HEK293 (cell line): Measurements from ENCODE around the gene OAF.

ENCODE experiments used
- CTCF ChIA-PET: fragments of 350-600 bp; formaldehyde crosslinking; extraction: SDS; loops from one replicate; lab custom pipeline; 2021; ENCODE audit warnings: antibody characterized with exemption; lab: Yijun Ruan, JAX
- POLR2A ChIA-PET: fragments of 300-600 bp; formaldehyde crosslinking; extraction: SDS; loops from one replicate; lab custom pipeline; 2020; ENCODE audit warnings: antibody characterized with exemption, inconsistent platforms; lab: Yijun Ruan, JAX
- H3K27ac ChIP-seq: fragments of 200-500 bp; sonication (Bioruptor generic); 2 replicates; pipeline ENCODE4 v1.5.1; 2014; ENCODE audit warnings: low read depth, low read length, control low read depth, inconsistent platforms; ENCODE audit errors: extremely low read depth
- H3K36me3 ChIP-seq, 2 experiments: fragments of 200-500 bp in 1 of 2; sonication (Bioruptor generic) in 1 of 2; 1 replicate in 1 of 2; 2 replicates in 1 of 2; pipeline ENCODE4 v1.5.1; 2014 to 2017; ENCODE audit warnings: inconsistent platforms in 2 of 2, low read length in 2 of 2; ENCODE audit not compliant: control insufficient read depth in 2 of 2, insufficient read depth in 1 of 2
- H3K4me1 ChIP-seq: fragments of 200-500 bp; sonication (Bioruptor generic); 2 replicates; pipeline ENCODE4 v1.5.1; 2014; ENCODE audit warnings: mild to moderate bottlenecking, low read length, inconsistent platforms; ENCODE audit not compliant: control insufficient read depth, insufficient read depth
- H3K4me3 ChIP-seq: 2 replicates; pipeline ENCODE4 v1.5.1; 2011; ENCODE audit warnings: low read depth, mild to moderate bottlenecking, control low read depth, low read length, moderate library complexity
- H3K9me3 ChIP-seq: fragments of 200-500 bp; sonication (Bioruptor generic); 2 replicates; pipeline ENCODE4 v1.5.1; 2014; ENCODE audit warnings: low read depth, low read length, inconsistent platforms; ENCODE audit not compliant: control insufficient read depth, insufficient read depth
- CTCF ChIP-seq: fragments of 450-650 bp; formaldehyde crosslinking; IDR thresholded peaks from 2 replicates; pipeline ENCODE4 v1.5.1; 2016; ENCODE audit warnings: missing biosample characterization, missing genetic modification characterization
- EGR2 ChIP-seq: fragments of 450-650 bp; formaldehyde crosslinking; IDR thresholded peaks from 2 replicates; pipeline ENCODE4 v1.5.1; 2016; ENCODE audit warnings: low read depth, missing biosample characterization, missing genetic modification characterization
- GLIS1 ChIP-seq: fragments of 450-650 bp; formaldehyde crosslinking; IDR thresholded peaks from 2 replicates; pipeline ENCODE4 v1.5.1; 2016; ENCODE audit warnings: missing biosample characterization, missing genetic modification characterization
- GLIS2 ChIP-seq: fragments of 450-650 bp; formaldehyde crosslinking; IDR thresholded peaks from 2 replicates; pipeline ENCODE4 v1.5.1; 2016; ENCODE audit warnings: missing biosample characterization, missing genetic modification characterization
- MEIS1 ChIP-seq: sonication (generic); formaldehyde crosslinking; IDR thresholded peaks from 2 replicates; pipeline ENCODE4 v1.8.1; 2022; ENCODE audit warnings: missing genetic modification reagents, mild to moderate bottlenecking, borderline replicate concordance
- MZF1 ChIP-seq: fragments of 450-650 bp; formaldehyde crosslinking; IDR thresholded peaks from 2 replicates; pipeline ENCODE4 v1.5.1; 2017; ENCODE audit warnings: missing biosample characterization, missing genetic modification characterization, borderline replicate concordance
- OVOL3 ChIP-seq: fragments of 450-650 bp; formaldehyde crosslinking; IDR thresholded peaks from 2 replicates; pipeline ENCODE4 v1.5.1; 2016; ENCODE audit warnings: missing biosample characterization, missing genetic modification characterization
- PRDM4 ChIP-seq: fragments of 450-650 bp; formaldehyde crosslinking; IDR thresholded peaks from 2 replicates; pipeline ENCODE4 v1.5.1; 2017; ENCODE audit warnings: missing biosample characterization, missing genetic modification characterization
- WT1 ChIP-seq: fragments of 450-650 bp; formaldehyde crosslinking; IDR thresholded peaks from 2 replicates; pipeline ENCODE4 v1.5.1; 2016; ENCODE audit warnings: missing biosample characterization, missing genetic modification characterization
- ZBTB7A ChIP-seq: fragments of 450-650 bp; formaldehyde crosslinking; IDR thresholded peaks from 2 replicates; pipeline ENCODE4 v1.5.1; 2016; ENCODE audit warnings: low read depth, missing biosample characterization, missing genetic modification characterization
- ZFP3 ChIP-seq: fragments of 450-650 bp; formaldehyde crosslinking; IDR thresholded peaks from 2 replicates; pipeline ENCODE4 v1.5.1; 2016; ENCODE audit warnings: low read depth, missing biosample characterization, missing genetic modification characterization
- ZNF239 ChIP-seq: fragments of 450-650 bp; formaldehyde crosslinking; IDR thresholded peaks from 2 replicates; pipeline ENCODE4 v1.5.1; 2016; ENCODE audit warnings: missing biosample characterization, missing genetic modification characterization
- ZNF292 ChIP-seq: fragments of 450-650 bp; formaldehyde crosslinking; IDR thresholded peaks from 2 replicates; pipeline ENCODE4 v1.5.1; 2016; ENCODE audit warnings: low read depth, missing biosample characterization, missing genetic modification characterization, borderline replicate concordance
- ZNF350 ChIP-seq: fragments of 450-650 bp; formaldehyde crosslinking; IDR thresholded peaks from 2 replicates; pipeline ENCODE4 v1.5.0; 2017; ENCODE audit warnings: missing biosample characterization, mild to moderate bottlenecking, missing genetic modification characterization
- ZNF354C ChIP-seq: fragments of 450-650 bp; formaldehyde crosslinking; IDR thresholded peaks from 2 replicates; pipeline ENCODE4 v1.5.1; 2016; ENCODE audit warnings: missing biosample characterization, missing genetic modification characterization, low read depth, borderline replicate concordance
- ZNF521 ChIP-seq: fragments of 450-650 bp; formaldehyde crosslinking; IDR thresholded peaks from 2 replicates; pipeline ENCODE4 v1.5.1; 2017; ENCODE audit warnings: missing biosample characterization, mild to moderate bottlenecking, missing genetic modification characterization
- ZNF585B ChIP-seq: fragments of 450-650 bp; formaldehyde crosslinking; IDR thresholded peaks from 2 replicates; pipeline ENCODE4 v1.5.1; 2016; ENCODE audit warnings: missing biosample characterization, missing genetic modification characterization
- ZNF626 ChIP-seq: fragments of 450-650 bp; sonication (Bioruptor Pico); formaldehyde crosslinking; IDR thresholded peaks from 2 replicates; pipeline ENCODE4 v1.5.1; 2018; ENCODE audit warnings: missing biosample characterization, missing genetic modification characterization, inconsistent platforms
- TF ChIP-seq, protein P1 (sequence below): fragments of 450-650 bp; formaldehyde crosslinking; IDR thresholded peaks from 2 replicates; pipeline ENCODE4 v1.5.1; 2016; ENCODE audit warnings: missing biosample characterization, missing genetic modification characterization, low read depth
- TF ChIP-seq, protein P2 (sequence below): fragments of 450-650 bp; formaldehyde crosslinking; IDR thresholded peaks from 2 replicates; pipeline ENCODE4 v1.5.1; 2016; ENCODE audit warnings: missing biosample characterization, missing genetic modification characterization
- TF ChIP-seq, protein P3 (sequence below): fragments of 450-650 bp; formaldehyde crosslinking; IDR thresholded peaks from 2 replicates; pipeline ENCODE4 v1.5.1; 2016; ENCODE audit warnings: missing biosample characterization, missing genetic modification characterization

OAF gene

GRCh38 chr11:120268686-120269085 is 57.9 kb downstream of the OAF start:
- ChIA-PET CTCF (interaction anchor here (1.7 to 2.3 kb wide), 3 partner anchors 10 to 34 kb away, joined by 5 to 17 read pairs (median 10); no protein-coding TSS in a partner anchor), POLR2A (no interaction called here)
- no peak overlapping the region for H3K4me3 ChIP-seq
- no peaks in the 10 kb centered on the region for H3K36me3 ChIP-seq
- H3K9me3 ChIP-seq, result no peaks in the 10 kb centered on the region
- no peaks in the 10 kb centered on the region for H3K4me1 ChIP-seq
- no peak overlapping the region for H3K27ac ChIP-seq
- TF ChIP-seq, protein P1, sequence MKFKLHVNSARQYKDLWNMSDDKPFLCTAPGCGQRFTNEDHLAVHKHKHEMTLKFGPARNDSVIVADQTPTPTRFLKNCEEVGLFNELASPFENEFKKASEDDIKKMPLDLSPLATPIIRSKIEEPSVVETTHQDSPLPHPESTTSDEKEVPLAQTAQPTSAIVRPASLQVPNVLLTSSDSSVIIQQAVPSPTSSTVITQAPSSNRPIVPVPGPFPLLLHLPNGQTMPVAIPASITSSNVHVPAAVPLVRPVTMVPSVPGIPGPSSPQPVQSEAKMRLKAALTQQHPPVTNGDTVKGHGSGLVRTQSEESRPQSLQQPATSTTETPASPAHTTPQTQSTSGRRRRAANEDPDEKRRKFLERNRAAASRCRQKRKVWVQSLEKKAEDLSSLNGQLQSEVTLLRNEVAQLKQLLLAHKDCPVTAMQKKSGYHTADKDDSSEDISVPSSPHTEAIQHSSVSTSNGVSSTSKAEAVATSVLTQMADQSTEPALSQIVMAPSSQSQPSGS (tag by site-specific recombination), result no peak
- TF ChIP-seq GLIS2 (tag by site-specific recombination), result no peak
- no peak for TF ChIP-seq ZNF521 (tag by site-specific recombination)
- TF ChIP-seq ZNF292 (tag by site-specific recombination), result no peak
- TF ChIP-seq MEIS1 (CRISPR knock-in tag), result no peak
- no peak for TF ChIP-seq CTCF (tag by site-specific recombination)

DNA sequence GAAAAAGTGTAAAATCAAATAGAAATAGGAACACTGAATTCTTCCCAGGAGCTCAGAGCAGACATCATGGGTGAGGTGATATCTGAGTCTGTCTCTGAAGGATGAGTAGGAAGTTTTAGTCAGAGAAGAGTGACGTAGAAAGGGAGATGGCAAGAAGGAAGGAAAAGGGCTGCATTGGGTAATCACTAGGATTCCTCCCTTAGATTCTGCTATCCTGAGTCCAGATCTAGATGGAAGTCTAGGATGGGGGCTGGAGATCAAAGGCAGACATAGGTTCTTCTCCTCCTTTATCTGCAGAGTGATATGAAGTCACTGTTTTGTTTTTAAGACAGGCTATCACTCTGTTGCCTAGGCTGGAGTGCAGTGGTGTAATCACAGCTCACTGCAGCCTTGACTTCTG is 59.6 kb downstream of the OAF start:
- ChIA-PET POLR2A (no interaction called here), CTCF (interaction anchor here (1.0 kb wide), 1 partner anchor 31 kb away, joined by 4 read pairs; the partner anchor contains the start of gene POU2F3)
- H3K4me3 ChIP-seq, result no peak overlapping the region
- no peaks in the 10 kb centered on the region for H3K9me3 ChIP-seq
- H3K4me1 ChIP-seq, result no peaks in the 10 kb centered on the region
- no peaks in the 10 kb centered on the region for H3K36me3 ChIP-seq
- TF ChIP-seq MZF1 (no peak), ZNF350 (tag by site-specific recombination) (no peak), ZBTB7A (no peak), GLIS1 (no peak)
- H3K27ac ChIP-seq, result no peak overlapping the region

GRCh38 chr11:120271672-120272071 is 60.8 kb downstream of the OAF start:
- CTCF ChIA-PET, result no interaction called here
- TF ChIP-seq OVOL3 (tag by site-specific recombination) (no peak), ZNF239 (tag by site-specific recombination) (no peak), ZNF585B (no peak)
- no peaks in the 10 kb centered on the region for H3K9me3 ChIP-seq
- no peaks in the 10 kb centered on the region for H3K36me3 ChIP-seq
- POLR2A ChIA-PET, result no interaction called here
- no peak overlapping the region for H3K4me3 ChIP-seq
- no peak overlapping the region for H3K27ac ChIP-seq
- H3K4me1 ChIP-seq, result no peaks in the 10 kb centered on the region

- H3K4me1 ChIP-seq, result no peaks in the 10 kb centered on the region
- no peaks in the 10 kb centered on the region for H3K36me3 ChIP-seq
- ChIA-PET CTCF (no interaction called here), POLR2A (no interaction called here)
- H3K27ac ChIP-seq, result no peak overlapping the region
- no peak overlapping the region for H3K4me3 ChIP-seq
- no peaks in the 10 kb centered on the region for H3K9me3 ChIP-seq
- TF ChIP-seq ZNF626 (tag by site-specific recombination) (no peak), WT1 (peak; percentile 73), ZFP3 (no peak), PRDM4 (tag by site-specific recombination) (no peak), EGR2 (peak; percentile 61), ZNF354C (tag by site-specific recombination) (no peak)
- TF ChIP-seq, protein P2, sequence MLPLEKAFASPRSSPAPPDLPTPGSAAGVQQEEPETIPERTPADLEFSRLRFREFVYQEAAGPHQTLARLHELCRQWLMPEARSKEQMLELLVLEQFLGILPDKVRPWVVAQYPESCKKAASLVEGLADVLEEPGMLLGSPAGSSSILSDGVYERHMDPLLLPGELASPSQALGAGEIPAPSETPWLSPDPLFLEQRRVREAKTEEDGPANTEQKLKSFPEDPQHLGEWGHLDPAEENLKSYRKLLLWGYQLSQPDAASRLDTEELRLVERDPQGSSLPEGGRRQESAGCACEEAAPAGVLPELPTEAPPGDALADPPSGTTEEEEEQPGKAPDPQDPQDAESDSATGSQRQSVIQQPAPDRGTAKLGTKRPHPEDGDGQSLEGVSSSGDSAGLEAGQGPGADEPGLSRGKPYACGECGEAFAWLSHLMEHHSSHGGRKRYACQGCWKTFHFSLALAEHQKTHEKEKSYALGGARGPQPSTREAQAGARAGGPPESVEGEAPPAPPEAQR (tag by site-specific recombination), result no peak
- TF ChIP-seq, protein P3, sequence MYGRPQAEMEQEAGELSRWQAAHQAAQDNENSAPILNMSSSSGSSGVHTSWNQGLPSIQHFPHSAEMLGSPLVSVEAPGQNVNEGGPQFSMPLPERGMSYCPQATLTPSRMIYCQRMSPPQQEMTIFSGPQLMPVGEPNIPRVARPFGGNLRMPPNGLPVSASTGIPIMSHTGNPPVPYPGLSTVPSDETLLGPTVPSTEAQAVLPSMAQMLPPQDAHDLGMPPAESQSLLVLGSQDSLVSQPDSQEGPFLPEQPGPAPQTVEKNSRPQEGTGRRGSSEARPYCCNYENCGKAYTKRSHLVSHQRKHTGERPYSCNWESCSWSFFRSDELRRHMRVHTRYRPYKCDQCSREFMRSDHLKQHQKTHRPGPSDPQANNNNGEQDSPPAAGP (tag by site-specific recombination), result 0 out of 2 replicates have a peak, but pooled peaks have one; percentile 49
Observed at GRCh38 chr11:120272303-120272702, 61.5 kb downstream of the OAF start.
